HG03039 (cell line): Measurements from ENCODE around the gene GBA3.
A peak's percentile ranks its signal among the peaks of the same experiment; 100 is the strongest.

Experiments
- ATAC-seq: cut with Tn5 transposase; IDR thresholded peaks from one replicate; pipeline ENCODE4 v1.9.1; 2021; ENCODE audit warnings: mild to moderate bottlenecking, moderate library complexity; ENCODE audit not compliant: unreplicated experiment

GBA3 gene

DNA sequence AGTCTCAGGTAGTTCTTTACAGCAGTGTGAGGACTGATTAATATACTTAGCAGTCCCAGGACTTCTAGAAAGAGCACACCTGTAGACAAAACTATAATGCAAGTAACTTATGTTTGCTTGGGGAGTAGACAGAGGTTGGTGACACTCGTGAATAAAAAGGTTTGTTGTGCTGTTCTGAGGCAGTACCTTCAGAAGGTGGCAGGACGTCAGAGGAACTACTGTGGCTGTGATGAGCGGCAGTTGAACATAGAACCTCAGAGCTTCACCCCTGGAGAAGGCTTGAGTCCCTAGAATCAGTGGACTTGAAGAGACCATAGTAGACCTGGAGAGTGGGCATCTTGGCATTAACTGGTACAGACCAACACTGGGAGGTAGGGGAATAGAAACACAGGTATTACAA is 3.3 kb upstream of the GBA3 start:
- ATAC-seq = no peak

DNA sequence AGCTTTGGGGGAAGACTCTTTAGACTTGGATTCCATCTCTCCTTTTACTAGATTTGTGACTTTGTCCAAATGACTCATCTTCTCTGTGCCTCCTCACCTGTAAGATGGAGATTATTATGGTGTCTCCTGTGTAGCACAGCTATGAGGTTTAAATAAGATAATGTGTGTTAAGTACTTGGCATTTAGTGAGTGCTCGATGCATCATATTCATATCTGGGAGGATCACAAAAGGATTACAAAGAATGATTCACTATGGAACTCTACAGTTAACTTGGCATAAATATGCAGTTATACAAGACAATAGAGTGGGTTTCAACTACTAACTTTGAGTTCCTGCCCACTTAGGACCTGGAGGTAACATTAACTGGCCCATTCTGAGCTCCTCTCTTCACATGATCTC is 2.3 kb downstream of the GBA3 start:
- ATAC-seq = no peak

DNA sequence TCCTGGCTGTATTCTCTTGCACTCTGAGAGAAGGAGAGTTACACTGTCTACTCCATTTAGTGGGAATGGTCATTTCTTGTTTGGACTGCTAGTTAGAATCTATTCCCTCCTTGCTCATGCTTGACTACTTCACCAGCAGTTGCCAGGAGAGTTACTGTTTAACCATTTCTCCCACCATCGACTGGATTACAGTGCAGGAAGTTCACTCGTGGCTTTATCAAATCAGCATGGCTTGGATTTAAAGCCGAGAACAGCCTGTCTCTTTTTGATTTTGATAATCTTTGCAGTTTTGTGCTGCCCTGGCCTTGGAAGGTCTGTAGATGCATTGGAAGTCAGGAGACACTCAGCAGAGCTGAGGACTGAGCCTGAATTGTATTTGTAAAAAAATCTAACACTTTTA is 3.2 kb downstream of the GBA3 start:
- ATAC-seq = no peak

DNA sequence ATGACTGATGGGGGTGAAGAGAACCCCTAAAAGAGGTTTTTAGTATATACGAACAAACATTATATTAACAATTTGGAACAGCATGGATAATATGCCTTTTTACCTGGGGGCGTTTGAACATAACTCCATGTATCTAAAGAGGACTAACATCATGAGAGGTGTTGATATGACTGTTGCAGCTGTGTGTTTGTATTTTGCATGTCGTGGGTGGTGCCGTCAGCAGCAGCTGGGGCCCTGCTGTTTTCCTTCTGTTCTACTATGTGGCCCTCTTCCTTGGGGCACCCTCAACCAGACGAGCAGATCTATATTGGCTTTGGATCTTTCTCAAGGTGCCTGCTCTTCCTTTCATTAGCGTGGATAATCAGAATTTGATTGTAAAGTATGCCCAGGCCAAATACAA is 11.2 kb downstream of the GBA3 start:
- no peak for ATAC-seq

DNA sequence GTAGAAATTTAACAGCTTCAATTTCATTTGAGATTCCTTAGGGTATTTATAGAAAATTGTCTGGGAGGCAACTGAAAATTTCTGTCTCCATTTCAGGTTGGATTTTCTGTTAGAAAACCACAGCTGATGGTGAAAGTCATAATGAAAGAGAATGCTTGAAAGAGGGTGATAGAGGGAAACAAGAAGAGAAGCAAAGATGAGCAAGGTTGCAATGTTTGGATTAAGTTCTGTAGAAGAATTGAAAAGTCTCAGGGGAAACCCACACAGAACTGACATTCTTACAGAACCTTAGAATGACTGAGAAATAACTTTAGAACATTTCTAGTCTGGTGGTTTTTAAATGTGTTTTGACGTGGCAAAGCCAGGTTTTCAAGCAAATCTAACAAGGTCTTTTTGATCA is 14.7 kb downstream of the GBA3 start:
- peak; percentile 76 for ATAC-seq

DNA sequence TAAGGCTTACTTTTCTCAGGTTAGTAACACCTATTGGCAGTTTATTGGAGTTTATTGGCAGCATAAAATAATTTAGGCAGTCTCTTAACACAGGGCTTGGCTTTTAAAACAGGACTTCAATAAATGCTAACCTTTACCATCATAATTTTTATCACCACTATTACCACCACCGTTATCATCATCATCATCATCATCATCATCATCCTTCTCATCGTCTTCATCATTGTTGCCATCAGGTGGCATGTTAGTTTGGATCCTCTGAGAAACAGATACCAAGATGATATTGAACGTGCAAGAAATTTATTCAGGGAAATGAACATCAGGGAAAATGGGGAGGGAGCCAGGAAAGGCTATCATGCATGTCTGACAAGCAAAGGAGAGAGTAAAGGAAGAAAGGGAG is 16.2 kb downstream of the GBA3 start:
- no peak for ATAC-seq

DNA sequence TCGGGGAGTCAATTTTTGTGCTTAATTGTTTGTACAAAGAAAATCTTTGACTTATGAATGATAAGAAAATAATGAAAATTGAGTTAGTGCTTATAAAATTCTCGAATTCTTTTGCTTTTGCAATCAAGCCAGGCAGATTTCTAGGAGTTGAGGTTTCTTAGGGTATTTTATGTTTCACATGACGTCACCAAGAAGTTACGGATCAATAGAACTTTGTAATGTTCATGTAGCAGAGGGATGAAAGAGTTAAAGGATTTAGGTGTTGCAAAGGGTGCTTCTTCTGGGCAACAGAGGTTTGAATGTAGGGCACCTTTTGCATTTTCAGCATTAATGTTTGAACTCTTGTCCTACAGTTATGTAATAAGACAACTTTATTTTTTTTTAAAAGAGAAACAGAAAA is 19.4 kb downstream of the GBA3 start:
- no peak for ATAC-seq

DNA sequence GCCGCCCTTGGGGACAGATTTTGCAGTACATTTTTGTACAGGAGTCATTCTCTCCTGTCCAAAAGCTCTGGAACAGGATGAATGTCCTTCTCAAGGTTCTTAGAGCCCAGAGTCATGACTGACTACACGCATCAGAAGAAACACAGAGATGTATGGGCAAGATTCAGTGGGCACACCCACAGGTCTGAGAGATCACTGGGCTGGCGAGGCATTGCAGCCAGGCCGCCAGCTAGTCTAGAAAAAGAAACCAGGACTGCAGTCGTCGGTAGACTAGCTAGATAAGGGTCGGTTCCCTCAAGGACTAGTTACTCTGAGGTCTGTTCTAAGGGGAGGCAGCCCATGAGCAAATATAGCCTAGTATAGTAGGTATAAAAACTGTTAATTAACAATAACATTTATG is 19.8 kb downstream of the GBA3 start:
- no peak for ATAC-seq

DNA sequence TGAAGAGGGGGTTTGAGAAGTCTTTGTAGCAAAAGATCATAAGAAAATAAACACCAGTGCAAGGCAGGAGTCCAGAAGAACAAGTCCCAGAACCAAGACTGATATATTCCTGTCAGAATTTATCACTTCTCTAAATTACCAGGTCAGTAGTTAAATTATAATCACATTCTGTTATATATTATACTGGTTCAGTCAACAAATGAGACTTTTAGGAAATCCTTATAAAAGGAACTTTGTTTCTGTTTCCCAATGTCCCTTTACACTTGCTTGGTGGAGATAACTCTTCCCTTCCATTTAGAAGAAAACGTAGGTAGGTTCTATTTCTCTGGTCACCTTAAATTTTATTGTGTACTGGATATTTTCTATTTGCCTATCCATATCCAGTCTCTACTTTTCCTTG is 21.1 kb downstream of the GBA3 start:
- ATAC-seq = no peak

DNA sequence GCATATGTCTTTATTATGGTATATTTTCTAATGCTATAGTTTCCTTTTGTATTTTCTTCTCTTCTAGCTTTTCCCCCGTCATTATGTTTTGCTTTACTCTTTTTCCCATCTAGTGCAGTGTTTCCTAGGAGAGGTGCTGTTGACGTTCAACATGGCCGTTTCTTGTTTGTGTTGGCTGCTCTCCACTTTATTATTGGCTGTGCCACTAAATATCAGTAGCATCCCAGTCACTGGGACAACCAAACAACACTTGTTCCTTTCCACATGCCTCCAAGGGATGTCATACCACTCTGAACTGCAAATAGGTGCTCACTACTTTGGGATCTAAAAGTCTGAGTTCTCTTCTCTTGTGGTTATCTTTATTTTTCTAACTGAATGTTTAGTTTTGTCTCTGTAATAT is 26.5 kb downstream of the GBA3 start:
- ATAC-seq = no peak

DNA sequence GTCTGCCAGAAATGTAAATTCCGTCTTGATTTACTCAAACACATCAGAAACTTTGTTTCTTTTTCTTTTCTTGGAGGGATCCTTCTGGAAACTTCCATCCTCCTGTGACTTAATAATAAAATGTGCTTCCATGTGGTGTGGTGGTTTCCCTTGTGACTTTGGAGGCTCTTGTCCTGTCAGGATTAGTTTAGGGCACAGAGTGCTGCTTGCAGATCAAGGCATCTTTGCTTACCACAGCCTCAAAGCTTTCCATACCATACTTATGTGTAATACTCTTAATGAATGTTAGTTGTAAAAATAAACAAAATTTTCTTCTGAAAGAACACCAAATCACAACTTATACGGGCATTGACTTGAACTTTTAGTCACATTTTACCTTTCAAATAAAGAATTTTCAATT is 27.4 kb downstream of the GBA3 start:
- no peak for ATAC-seq

DNA sequence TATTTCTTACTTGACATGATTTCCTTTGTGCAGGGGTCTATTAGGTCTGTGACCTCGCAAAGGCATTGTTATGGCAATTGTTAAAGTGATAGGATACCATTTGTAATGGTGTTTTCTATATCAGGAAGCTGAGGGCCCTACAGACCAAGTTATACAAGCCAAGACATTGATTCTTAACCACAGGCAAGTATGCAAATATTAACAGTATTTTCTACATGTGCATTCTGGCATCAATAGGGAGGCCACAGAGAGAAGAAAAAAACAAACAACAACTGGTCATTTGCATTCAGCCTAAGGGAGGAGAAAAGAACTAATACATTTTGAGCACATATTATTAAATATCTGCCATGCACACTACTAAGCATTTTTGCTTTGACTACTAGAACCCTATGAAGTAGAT is 28.5 kb downstream of the GBA3 start:
- ATAC-seq = no peak

DNA sequence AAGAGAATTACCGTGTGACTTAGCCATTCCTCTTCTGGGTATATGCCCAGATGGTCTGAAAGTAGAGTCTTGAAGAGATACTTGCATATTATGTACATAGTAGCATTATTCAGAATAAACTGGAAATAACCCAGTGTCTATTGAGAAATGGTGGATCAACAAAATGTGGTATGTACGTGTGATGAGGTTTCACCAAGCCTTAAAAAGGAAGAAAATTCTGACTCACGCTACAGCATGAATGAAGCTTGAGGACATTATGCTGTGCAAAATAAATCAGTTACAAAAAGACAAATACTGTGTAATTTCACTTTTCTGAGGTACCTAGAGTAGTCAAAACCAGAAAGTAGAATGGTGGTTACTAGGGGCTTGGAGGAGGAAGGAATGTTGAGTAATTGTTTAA is 37.3 kb downstream of the GBA3 start:
- ATAC-seq = no peak

DNA sequence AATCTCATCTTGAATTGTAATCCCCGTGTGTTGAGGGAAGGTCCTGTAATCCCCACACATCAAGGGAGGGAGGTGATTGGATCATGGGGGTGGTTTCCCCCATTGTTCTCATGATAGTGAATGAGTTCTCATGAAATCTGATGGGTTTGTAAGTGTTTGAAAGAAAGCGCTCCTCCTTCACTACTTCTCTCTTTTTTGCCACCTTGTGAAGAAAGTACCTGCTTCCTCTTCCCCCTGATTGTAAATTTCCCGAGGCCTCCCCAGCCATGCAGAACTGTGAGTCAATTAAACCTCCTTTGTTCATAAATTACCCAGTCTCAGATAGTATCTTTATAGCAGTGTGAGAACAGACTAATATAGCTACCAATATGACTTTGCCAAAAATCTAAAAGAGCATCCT is 41.1 kb downstream of the GBA3 start:
- no peak for ATAC-seq

DNA sequence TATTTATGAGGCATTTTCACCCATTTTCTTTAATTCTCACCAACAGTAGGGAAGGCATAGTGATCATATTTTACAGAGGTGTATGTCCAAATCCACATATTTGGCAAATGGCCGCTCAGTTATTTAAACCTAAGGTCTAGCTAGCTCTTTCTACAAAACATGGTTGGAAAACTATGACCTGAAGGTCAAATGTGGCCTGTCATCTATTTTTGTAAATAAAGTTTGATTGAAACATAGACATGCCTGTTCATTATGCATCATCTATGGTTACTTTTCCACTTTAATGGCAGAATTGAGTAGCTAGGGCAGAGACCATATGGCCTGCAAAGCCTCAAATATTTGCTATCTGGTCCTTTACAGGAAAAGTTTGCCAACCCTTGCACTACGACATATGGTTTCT is 44.2 kb downstream of the GBA3 start:
- no peak for ATAC-seq

DNA sequence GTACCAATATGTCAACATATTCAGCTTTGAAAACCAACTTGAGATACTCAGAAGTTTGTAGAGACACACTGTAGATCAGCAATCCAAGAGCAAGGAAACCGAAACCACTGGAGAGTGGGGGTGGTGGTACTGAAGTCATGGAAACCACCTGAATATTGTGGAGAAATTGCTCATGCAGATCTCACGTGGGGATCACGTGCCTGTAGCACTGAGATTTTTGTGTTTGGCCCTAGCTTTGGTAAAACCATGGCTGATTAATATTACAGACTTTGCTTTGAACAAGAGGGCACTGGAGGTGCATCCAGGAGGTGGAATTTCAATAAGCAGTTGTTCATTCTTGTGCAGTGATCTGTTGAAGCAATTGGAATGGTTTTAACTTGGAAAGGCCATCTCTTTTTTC is 47.2 kb downstream of the GBA3 start:
- ATAC-seq = no peak

DNA sequence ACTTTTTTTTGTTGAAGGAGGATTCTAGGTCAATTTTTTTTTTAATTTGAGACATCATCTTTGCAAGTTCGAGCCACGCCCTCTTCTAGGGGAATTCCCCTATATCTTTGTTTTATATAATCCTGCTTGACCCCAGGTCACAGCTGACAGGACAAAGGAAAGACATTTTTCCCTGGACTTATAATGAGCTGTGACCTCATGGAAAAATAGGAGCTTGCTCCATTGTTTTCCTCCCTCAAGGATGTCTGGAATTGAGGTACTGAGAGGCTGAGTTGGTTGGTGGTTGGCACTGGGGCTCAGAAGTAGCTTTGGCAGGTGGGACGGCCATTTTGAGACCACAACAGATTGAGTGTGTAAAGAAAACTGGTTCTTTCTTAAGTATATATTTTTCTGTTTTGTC is 49.0 kb downstream of the GBA3 start:
- ATAC-seq = no peak

DNA sequence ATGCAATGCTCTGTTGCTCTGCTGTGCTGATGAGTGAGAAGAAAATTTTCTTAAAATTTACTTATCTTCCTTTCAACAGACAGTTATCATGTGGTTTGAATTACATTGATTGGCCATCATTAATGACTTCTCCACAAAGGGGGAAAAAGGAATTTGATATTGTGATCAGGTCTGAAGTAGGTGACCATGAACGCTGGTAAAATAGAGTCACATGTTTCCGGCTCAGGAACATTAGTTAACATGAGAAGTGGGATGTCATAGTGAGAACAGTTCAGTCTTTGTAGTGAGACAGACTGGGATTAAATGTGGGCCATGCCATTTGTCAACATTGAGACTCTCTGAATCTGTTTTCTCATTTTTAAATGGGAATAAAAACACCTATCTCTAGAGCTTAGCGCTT is 50.6 kb downstream of the GBA3 start:
- no peak for ATAC-seq

DNA sequence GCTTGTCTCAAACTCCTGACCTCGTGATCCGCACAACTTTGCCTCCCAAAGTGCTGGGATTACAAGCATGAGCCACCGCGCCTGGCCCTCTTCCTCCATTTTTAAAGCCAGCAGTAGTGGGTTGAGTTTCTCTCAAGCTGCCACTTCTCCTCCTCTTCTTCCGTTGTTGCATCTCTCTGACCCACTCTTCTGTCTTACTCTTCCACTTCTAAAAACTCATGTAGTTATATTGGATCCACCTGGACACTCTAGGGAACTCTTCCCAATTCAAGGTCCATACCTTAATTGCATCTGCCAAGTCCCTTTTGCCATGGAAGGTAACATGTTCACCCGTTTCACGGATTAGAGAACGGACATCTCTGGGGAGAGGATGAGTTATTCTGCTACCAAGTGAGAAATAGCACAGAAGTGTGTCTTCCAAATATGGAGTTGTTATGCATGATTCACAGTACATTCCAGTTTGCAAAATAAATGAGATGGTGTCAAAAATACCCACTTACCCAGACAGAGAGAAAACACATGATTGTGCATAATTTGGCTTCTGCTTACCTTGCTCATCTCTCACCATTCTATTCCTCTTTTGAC is 51.8 kb downstream of the GBA3 start:
- no peak for ATAC-seq

DNA sequence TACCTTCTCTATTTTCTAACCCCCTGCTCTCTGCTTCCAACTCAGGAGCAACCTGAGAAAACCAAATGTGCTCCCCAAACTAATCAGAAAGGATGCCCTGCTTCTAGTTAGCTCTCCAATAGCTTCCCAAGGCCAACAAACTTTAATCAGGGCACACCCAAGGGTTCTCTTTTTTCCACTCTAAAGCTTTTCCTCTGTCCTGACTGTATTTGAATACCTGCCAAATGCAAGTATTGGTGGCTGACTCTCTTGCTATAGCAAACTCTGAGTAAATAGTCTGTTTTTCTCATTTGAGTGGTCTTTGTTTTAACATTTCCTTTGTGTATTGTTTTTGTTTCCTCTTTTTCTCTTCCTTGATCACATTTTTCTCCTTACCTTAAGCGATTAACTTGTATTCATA is 52.5 kb downstream of the GBA3 start:
- ATAC-seq = no peak

DNA sequence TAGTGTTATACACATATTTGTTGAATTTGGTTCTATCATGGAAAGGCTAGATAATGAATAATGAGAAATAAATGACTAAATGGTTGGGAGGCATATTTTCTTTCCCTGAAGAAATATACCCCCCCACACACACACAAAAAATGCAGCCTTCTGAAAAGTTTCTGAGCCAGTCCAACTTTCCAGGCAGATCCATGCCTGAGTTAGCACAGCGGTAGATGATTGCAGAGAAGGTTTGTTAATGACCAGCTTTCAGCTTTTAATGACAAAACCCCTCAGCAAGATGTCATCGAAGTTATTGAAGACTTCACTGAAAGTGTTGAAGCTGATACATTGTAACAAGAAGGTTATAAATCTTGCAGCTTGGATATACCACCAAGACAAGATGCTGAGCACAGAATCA is 61.4 kb downstream of the GBA3 start:
- ATAC-seq = no peak

DNA sequence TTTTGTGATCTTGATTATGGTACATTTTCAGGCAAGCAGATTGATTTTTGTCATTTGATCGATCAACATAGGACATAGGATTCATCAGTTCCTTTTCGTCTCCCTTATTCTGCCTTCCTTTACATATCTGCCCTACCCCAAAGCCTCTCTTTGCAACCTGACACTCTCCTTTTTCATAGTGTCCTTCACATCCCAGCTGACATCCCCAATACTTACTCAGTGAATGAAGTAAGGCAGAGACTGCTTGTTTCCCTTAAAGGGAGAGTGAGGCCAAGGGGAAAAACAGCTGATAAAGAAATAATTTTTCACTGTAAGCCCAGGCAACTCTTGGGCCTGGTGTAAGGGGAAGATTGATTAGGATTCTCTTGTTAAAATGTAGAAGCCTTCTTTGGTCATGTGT is 69.8 kb downstream of the GBA3 start:
- ATAC-seq = no peak

DNA sequence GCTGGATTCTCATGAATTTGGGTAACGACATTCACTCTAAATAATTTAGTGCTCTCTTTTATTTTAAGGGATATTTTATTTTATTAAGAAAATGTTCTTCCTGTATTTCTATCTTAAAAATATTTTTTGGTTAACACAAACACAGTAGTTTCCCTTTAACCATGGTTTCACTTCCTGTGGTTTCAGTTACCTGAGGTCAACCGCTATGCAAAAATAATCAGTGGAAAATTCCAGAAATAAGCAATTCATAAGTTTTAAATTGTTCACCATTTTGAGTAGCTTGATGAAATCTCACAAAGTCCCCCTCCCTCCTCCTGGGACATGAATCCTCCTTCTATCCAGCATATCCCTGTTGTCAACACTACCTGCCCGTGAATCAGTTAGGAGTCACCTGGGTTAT is 71.4 kb downstream of the GBA3 start:
- ATAC-seq = no peak

DNA sequence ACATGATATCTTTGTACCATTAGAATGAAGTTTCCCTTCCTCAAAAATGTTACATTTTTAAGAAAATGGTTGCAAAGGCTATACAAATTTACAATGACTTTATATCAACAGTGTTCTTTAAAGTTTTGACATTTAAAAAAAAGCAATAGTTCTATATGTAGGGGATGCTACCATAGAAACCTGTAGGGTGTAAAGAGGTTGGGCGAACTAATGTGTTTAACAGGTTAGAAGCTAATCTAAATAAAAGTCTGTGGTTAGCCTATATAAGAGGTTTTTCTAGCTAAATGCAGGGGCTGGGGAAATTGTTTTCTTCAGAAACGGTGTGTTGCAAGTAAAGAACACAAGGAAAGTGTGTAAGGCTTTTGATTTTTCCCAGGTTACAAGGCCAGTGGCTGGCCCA is 73.3 kb downstream of the GBA3 start:
- no peak for ATAC-seq
